GM12878 (cell line): Measurements from ENCODE around the gene SLCO6A1. TPM values are rescaled to one million over a fixed set of nuclear protein-coding genes. Genes with fewer than 3 reads are reported as not detected.

Experiments
- ATAC-seq: fragments of 200-7000 bp; cut with Tn5 transposase; 3 replicates; pipeline ENCODE4 v1.9.1; 2020; ENCODE audit warnings: mild to moderate bottlenecking, moderate library complexity
- BruUV-seq: library from RNA; stranded (reverse); fragments of 400-500 nt; replicated peaks from 2 replicates; lab custom pipeline; 2021; lab: Mats Ljungman, UMichigan
- CTCF ChIA-PET: fragments of 300-600 bp; sonication (Branson Sonifier 250); formaldehyde crosslinking; extraction: SDS; loops from one replicate; lab custom pipeline; 2021; ENCODE audit warnings: inconsistent platforms; lab: Yijun Ruan, JAX
- POLR2A ChIA-PET: fragments of 350-600 bp; formaldehyde crosslinking; extraction: SDS; loops from one replicate; lab custom pipeline; 2021; ENCODE audit warnings: inconsistent platforms; lab: Charles Lee
- RAD21 ChIA-PET: fragments of 300-600 bp; sonication (Branson Sonifier 250); formaldehyde crosslinking; loops from one replicate; lab custom pipeline; 2023; ENCODE audit warnings: antibody characterized with exemption; ENCODE audit not compliant: unreplicated experiment; lab: Charles Lee
- SMC1A ChIA-PET: fragments of 300-600 bp; sonication (Branson Sonifier 250); formaldehyde crosslinking; loops from one replicate; lab custom pipeline; 2023; ENCODE audit not compliant: unreplicated experiment, uncharacterized antibody; lab: Charles Lee
- DNase-seq: peaks from one replicate; pipeline ENCODE4 v3.0.0-alpha.2; 2011; ENCODE audit warnings: low read depth, low spot score
- FAIRE-seq: peaks from 3 replicates; lab custom pipeline; 2011; peaks lifted over from hg19 to GRCh38; lab: Jason Lieb, UNC
- H2AFZ ChIP-seq: 2 replicates; pipeline ENCODE4 v1.6.0; 2011; ENCODE audit warnings: low read depth, low read length, control low read depth; ENCODE audit not compliant: control insufficient read depth
- H3K27ac ChIP-seq: 2 replicates; pipeline ENCODE4 v1.5.1; 2011; ENCODE audit warnings: control low read depth; ENCODE audit not compliant: control insufficient read depth, insufficient read depth
- H3K27me3 ChIP-seq, 2 experiments: replicated peaks in 1 of 2; 2 replicates each; pipeline versions ENCODE4 v1.6.0 to v1.6.1; 2011; ENCODE audit warnings: low read length in 1 of 2; ENCODE audit not compliant: control insufficient read depth in 2 of 2, insufficient read depth in 2 of 2
- H3K36me3 ChIP-seq, 2 experiments: 2 replicates each; pipeline ENCODE4 v1.5.1; 2011; ENCODE audit warnings: low read length in 1 of 2; ENCODE audit not compliant: control insufficient read depth in 2 of 2, insufficient read depth in 2 of 2
- H3K4me1 ChIP-seq: 2 replicates; pipeline ENCODE4 v1.6.1; 2011; ENCODE audit warnings: mild to moderate bottlenecking, low read length, moderate library complexity, mixed read lengths; ENCODE audit not compliant: control insufficient read depth, insufficient read depth
- H3K4me2 ChIP-seq: 2 replicates; pipeline ENCODE4 v1.6.0; 2011; ENCODE audit warnings: control low read depth; ENCODE audit not compliant: control insufficient read depth, insufficient read depth
- H3K4me3 ChIP-seq: fragments of 200-600 bp; sonication (generic); 2 replicates; pipeline ENCODE4 v1.5.1; 2016
- H3K79me2 ChIP-seq: 2 replicates; pipeline ENCODE4 v1.6.0; 2011; ENCODE audit warnings: low read length; ENCODE audit not compliant: control insufficient read depth, insufficient read depth
- H3K9ac ChIP-seq: 2 replicates; pipeline ENCODE4 v1.8.0; 2011; ENCODE audit warnings: low read length, control low read depth, mixed read lengths; ENCODE audit not compliant: control insufficient read depth, insufficient read depth
- H3K9me3 ChIP-seq: replicated peaks from 3 replicates; pipeline ENCODE4 v1.5.1; 2011; ENCODE audit warnings: mild to moderate bottlenecking, low read length; ENCODE audit not compliant: control insufficient read depth, insufficient read depth
- H4K20me1 ChIP-seq: 2 replicates; pipeline ENCODE4 v1.6.0; 2011; ENCODE audit not compliant: control insufficient read depth, insufficient read depth
- BCLAF1 ChIP-seq: fragments of 450-650 bp; IDR thresholded peaks from 2 replicates; pipeline ENCODE4 v1.6.1; 2017; ENCODE audit warnings: antibody characterized with exemption, mild to moderate bottlenecking, moderate library complexity
- CBX5 ChIP-seq: sonication (generic); IDR thresholded peaks from 2 replicates; pipeline ENCODE4 v1.6.1; 2016; ENCODE audit warnings: low read depth, moderate library complexity, mild to moderate bottlenecking, inconsistent platforms
- KLF5 ChIP-seq: fragments of 450-650 bp; IDR thresholded peaks from 2 replicates; pipeline ENCODE4 v1.6.1; 2014; ENCODE audit warnings: mild to moderate bottlenecking; ENCODE audit not compliant: partially characterized antibody
- MYB ChIP-seq: fragments of 150-350 bp; IDR thresholded peaks from 2 replicates; pipeline ENCODE4 v1.6.1; 2014; ENCODE audit warnings: mild to moderate bottlenecking, low read depth, low read length, borderline replicate concordance
- MYC ChIP-seq: IDR thresholded peaks from 2 replicates; pipeline ENCODE4 v1.6.1; 2011; ENCODE audit warnings: mild to moderate bottlenecking, low read length, moderate library complexity, inconsistent platforms; ENCODE audit not compliant: insufficient read depth, insufficient replicate concordance, insufficient read length, severe bottlenecking
- NFYB ChIP-seq: IDR thresholded peaks from 2 replicates; pipeline ENCODE4 v1.6.1; 2011; ENCODE audit warnings: low read depth, mild to moderate bottlenecking, low read length, improper control_type of control experiment, moderate library complexity; ENCODE audit not compliant: insufficient read depth
- POU2F2 ChIP-seq: IDR thresholded peaks from 3 replicates; pipeline ENCODE4 v1.6.1; 2011; ENCODE audit warnings: low read depth, mild to moderate bottlenecking, low read length, borderline replicate concordance
- PRDM15 ChIP-seq: fragments of 450-650 bp; formaldehyde crosslinking; IDR thresholded peaks from 2 replicates; pipeline ENCODE4 v1.4.0; 2020; ENCODE audit warnings: mild to moderate bottlenecking, moderate library complexity
- RB1 ChIP-seq: fragments of 450-650 bp; formaldehyde crosslinking; IDR thresholded peaks from 2 replicates; pipeline ENCODE4 v1.6.1; 2017; ENCODE audit warnings: mild to moderate bottlenecking, borderline replicate concordance
- RELB ChIP-seq: fragments of 450-650 bp; IDR thresholded peaks from 2 replicates; pipeline ENCODE4 v1.6.1; 2017; ENCODE audit warnings: low read depth, mild to moderate bottlenecking, moderate library complexity
- WRNIP1 ChIP-seq: IDR thresholded peaks from 2 replicates; pipeline ENCODE4 v1.6.1; 2011; ENCODE audit warnings: low read depth, low read length, improper control_type of control experiment, borderline replicate concordance
- WGBS: methylation state at CpG from one replicate; pipeline ENCODE4 v1.1.6; 2016; ENCODE audit warnings: low lambda C conversion rate; ENCODE audit not compliant: insufficient replicate concordance, insufficient coverage; ENCODE audit errors: missing lambda C conversion rate; 5-methylcytosine and 5-hydroxymethylcytosine counted together
- in situ Hi-C: fragments of 300-500 bp; cut with MboI; formaldehyde crosslinking; loops from 9 replicates; pipeline ENCODE4 v1.14.3; 2018; ENCODE audit warnings: mixed read lengths
- intact Hi-C: fragments of 100-400 bp; cut with micrococcal nuclease; formaldehyde crosslinking; loops from one replicate; pipeline ENCODE4 v1.14.2; 2022; ENCODE audit not compliant: unreplicated experiment
- polyA plus RNA-seq, 11 experiments: library from polyadenylated mRNA; depleted of rRNA in 4 of 11; unstranded in 6 of 11; stranded (reverse) in 5 of 11; fragments of >200 nt; fragmentation: Nextera tagmentation in 4 of 11; fragmentation: Illumina TruSeq in 1 of 11; extraction: Ambion mirVana in 4 of 11; extraction: Trizol in 1 of 11; gene quantifications; 1 replicate in 1 of 11; 2 replicates in 10 of 11; pipeline versions ENCODE4 v1.2.1 to v1.2.3, GENCODE V29; 2011 to 2016; ENCODE audit warnings: inconsistent platforms in 2 of 11, missing spikeins in 2 of 11, low read depth in 1 of 11
- total RNA-seq, 4 experiments: library from RNA; depleted of rRNA in 3 of 4; stranded (reverse); fragments of >200 nt in 3 of 4; fragmentation: Illumina TruSeq in 1 of 4; extraction: Trizol in 1 of 4; gene quantifications; 2 replicates each; pipeline versions ENCODE4 v1.2.1 to v1.2.3, GENCODE V29; 2013 to 2021
- TF ChIP-seq, protein P1 (sequence below): IDR thresholded peaks from 2 replicates; pipeline ENCODE4 v1.6.1; 2012; ENCODE audit warnings: low read length, inconsistent platforms
- TF ChIP-seq, protein P2 (sequence below): fragments of 450-650 bp; IDR thresholded peaks from 2 replicates; pipeline ENCODE4 v1.6.1; 2016; ENCODE audit warnings: mild to moderate bottlenecking

SLCO6A1 gene
- total and polyA plus RNA-seq, 10 of the 15 experiments (the other 5 are each of a cell fraction or from before 2014, with no cell fraction given) = not detected

DNA sequence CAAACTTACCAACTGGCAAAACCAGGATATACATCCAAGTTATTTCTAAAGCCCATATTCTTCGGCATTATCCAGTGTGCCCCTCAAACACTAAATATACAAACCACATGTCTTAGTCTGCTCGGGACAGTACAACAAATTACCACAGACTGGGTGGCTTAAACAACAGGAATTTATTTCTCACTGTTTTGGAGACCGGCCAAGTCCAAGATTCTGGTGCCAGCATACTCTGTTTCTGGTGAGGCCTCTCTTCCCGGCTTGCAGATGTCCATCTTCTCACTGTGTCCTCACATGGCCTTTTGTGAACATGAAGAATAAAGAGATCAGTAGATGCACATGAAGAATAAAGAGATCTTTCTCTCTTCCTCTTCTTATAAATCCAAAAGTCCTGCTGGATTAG lies 12.9 kb upstream of the SLCO6A1 start:
- Histone ChIP-seq H3K4me1 (no peaks in the 10 kb centered on the region), H3K79me2 (no peaks in the 10 kb centered on the region), H3K27ac (no peak overlapping the region), H2AFZ (no peak overlapping the region), H3K36me3 (no peaks in the 10 kb centered on the region), H3K9ac (no peak overlapping the region), H3K4me3 (no peak overlapping the region), H3K4me2 (no peak overlapping the region), H4K20me1 (no peaks in the 10 kb centered on the region), H3K27me3 (no peaks in the 10 kb centered on the region), H3K9me3 (no peaks in the 10 kb centered on the region)
- SMC1A ChIA-PET = no interaction called here
- WGBS = 48% methylated on average over 4 of the region's 4 CpGs
- POLR2A ChIA-PET = no interaction called here
- BruUV-seq = no TSS peak
- RAD21 ChIA-PET = no interaction called here
- in situ Hi-C loops = no loop called here
- intact Hi-C loops = no loop called here
- CTCF ChIA-PET = no interaction called here
- ATAC-seq (no peak), FAIRE-seq (no peak), DNase-seq (no peak)
- TF ChIP-seq POU2F2 = no peak
- no peak for TF ChIP-seq RELB
- no peak for TF ChIP-seq KLF5
- no peak for TF ChIP-seq MYC
- TF ChIP-seq, protein P1, sequence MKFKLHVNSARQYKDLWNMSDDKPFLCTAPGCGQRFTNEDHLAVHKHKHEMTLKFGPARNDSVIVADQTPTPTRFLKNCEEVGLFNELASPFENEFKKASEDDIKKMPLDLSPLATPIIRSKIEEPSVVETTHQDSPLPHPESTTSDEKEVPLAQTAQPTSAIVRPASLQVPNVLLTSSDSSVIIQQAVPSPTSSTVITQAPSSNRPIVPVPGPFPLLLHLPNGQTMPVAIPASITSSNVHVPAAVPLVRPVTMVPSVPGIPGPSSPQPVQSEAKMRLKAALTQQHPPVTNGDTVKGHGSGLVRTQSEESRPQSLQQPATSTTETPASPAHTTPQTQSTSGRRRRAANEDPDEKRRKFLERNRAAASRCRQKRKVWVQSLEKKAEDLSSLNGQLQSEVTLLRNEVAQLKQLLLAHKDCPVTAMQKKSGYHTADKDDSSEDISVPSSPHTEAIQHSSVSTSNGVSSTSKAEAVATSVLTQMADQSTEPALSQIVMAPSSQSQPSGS = no peak
- no peak for TF ChIP-seq PRDM15 (CRISPR knock-in tag)
- no peak for TF ChIP-seq MYB
- TF ChIP-seq, protein P2, sequence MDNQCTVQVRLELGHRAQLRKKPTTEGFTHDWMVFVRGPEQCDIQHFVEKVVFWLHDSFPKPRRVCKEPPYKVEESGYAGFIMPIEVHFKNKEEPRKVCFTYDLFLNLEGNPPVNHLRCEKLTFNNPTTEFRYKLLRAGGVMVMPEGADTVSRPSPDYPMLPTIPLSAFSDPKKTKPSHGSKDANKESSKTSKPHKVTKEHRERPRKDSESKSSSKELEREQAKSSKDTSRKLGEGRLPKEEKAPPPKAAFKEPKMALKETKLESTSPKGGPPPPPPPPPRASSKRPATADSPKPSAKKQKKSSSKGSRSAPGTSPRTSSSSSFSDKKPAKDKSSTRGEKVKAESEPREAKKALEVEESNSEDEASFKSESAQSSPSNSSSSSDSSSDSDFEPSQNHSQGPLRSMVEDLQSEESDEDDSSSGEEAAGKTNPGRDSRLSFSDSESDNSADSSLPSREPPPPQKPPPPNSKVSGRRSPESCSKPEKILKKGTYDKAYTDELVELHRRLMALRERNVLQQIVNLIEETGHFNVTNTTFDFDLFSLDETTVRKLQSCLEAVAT = no peak
- no peak for TF ChIP-seq BCLAF1
- TF ChIP-seq WRNIP1 = no peak
- no peak for TF ChIP-seq CBX5
- TF ChIP-seq RB1 = no peak
- no peak for TF ChIP-seq NFYB
